ENCODE data around the gene ACTL7A.
"Not testable (repeated sequence)": the region's sequence is repeated elsewhere in the genome, so short reads cannot be mapped to it uniquely, and the experiment has no call there.

Gene ACTL7A

DNA sequence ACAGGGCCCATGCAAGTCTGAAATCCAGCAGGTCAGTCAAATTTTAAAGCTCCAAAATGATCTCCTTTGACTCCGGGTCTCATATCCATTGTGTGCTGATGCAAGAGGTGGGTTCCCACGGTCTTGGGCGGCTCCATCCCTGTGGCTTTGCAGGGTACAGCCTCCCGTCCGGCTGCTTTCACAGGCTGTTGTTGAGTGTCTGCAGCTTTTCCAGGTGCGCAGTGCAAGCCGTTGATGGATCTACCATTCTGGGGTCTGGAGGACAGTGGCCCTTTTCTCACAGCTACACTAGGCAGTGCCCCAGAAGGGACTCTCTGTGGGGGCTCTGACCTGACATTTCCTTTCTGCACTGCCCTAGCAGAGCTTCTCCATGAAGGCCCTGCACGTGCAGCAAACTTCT, 13.8 kb upstream of the ACTL7A start:
- not testable (repeated sequence) for DNase-seq (ENCODE audit: low read depth in 2 of 2)

GRCh38 chr9:108850293-108850897, 11.7 kb upstream of the ACTL7A start:
- DNase-seq (ENCODE audit: low read depth in 2 of 2), result no peak

GRCh38 chr9:108851138-108851537, 10.9 kb upstream of the ACTL7A start:
- DNase-seq (ENCODE audit: low read depth in 2 of 2), result no peak

- DNase-seq (ENCODE audit: low read depth in 2 of 2), result no peak
Measured at GRCh38 chr9:108852079-108852478, 10.0 kb upstream of the ACTL7A start.

GRCh38 chr9:108854094-108854493, 8.0 kb upstream of the ACTL7A start:
- no peak for DNase-seq (ENCODE audit: low read depth in 2 of 2)

DNA sequence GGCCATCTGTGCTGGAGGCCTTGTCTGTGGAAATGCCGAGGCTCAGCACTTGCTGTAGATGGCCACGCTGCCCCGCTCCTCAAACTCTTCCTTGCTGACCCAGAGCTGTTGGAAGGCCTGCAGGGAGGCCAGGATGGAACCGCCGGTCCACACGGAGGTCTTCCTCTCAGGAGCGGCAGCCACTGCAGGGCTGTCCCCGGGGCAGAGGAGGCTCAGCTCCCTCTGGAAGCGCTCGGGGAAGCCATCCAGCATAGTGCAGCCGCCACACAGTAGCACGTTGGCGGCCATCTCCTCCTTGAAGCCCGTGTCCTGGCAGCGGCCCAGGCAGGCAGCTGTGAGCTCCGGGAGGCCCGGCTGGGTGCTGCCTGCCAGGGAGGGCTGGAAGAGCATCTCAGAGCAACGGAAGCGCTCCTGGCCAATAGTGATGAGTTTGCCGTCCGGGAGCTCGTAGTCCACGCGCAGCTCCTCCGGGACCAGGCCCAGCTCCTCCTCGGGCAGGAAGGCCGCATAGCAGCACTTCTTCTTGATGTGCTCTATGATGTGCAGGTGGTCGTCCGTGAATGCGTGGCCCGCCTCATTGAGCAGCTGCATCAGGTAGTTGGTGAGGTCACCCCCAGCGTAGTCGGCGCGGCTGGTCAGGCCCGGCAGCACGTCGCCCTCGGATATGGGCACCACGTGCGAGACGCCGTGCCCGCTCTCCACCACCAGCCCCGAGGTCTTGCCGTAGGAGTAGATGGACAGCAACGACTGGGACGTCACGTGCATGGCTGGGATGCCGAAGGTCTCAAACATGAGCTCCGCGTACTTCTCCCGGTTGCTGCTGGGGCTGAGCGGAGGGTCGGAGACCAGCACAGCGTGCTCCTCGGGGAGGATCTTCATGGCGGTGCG, 7.2 kb upstream of the ACTL7A start:
- no peak for DNase-seq (ENCODE audit: low read depth in 2 of 2)

- DNase-seq (ENCODE audit: low read depth in 2 of 2), result no peak
Measured at GRCh38 chr9:108855529-108855886, 6.6 kb upstream of the ACTL7A start.

DNA sequence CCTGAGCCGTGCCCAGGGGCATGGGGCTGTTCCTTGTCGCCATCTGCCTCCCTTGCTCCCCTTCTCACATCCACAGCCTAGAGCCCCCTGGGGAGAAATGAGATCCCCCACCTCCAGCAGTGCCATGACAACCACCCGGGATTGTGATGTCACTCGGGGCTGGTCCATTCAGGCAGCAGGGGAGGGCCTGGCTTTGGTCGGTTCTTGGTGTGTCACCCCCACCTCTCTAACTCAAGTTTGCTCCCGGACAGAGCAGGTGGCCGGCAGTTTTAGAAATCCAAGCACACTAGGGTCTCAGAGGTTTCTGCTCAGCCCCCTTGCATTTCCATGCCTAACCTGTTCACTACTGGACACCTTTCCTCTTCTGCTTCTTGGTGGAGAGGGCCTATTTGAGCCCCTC, 6.2 kb upstream of the ACTL7A start, which contains the start of gene ACTL7B:
Gene ACTL7B (minus strand): TSS at position 99 of the 400 bp plus-strand sequence. CDS start 56 bp downstream, at position 43.
- no peak for DNase-seq (ENCODE audit: low read depth in 2 of 2)

DNA sequence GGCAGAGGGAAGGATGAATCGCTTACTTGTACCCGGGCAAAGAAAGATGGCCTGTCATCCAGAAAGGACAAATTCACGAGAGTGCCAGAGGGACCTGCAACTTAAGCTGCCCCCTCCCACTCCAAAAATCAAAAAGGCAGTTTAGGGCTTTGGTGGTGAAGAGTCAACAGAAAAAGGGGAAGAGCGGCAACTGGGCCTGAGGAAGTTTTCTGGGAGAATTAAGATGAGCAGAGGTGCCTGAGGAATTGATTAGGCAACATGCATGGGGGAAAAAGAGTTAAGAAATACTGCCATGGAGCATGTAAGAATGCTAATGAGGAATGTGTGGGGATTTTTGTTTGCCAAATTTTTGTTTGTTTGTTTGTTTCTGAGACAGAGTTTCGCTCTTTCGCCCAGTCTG, 4.5 kb upstream of the ACTL7A start:
- DNase-seq (ENCODE audit: low read depth in 2 of 2), result no peak

- DNase-seq (ENCODE audit: low read depth in 2 of 2), result no peak
Measured at GRCh38 chr9:108859459-108860114, 2.5 kb upstream of the ACTL7A start.

- no peak for DNase-seq (ENCODE audit: low read depth in 2 of 2)
Measured at GRCh38 chr9:108860354-108860753, 1.7 kb upstream of the ACTL7A start.

- no peak for DNase-seq (ENCODE audit: low read depth in 2 of 2)
Measured at GRCh38 chr9:108860764-108861163, 1.3 kb upstream of the ACTL7A start.

- DNase-seq (ENCODE audit: low read depth in 2 of 2), result no peak
Measured at GRCh38 chr9:108861464-108861863, 602 bp upstream of the ACTL7A start.

- no peak for DNase-seq (ENCODE audit: low read depth in 2 of 2)
Measured at GRCh38 chr9:108863891-108864290, 1.8 kb downstream of the ACTL7A start.

DNA sequence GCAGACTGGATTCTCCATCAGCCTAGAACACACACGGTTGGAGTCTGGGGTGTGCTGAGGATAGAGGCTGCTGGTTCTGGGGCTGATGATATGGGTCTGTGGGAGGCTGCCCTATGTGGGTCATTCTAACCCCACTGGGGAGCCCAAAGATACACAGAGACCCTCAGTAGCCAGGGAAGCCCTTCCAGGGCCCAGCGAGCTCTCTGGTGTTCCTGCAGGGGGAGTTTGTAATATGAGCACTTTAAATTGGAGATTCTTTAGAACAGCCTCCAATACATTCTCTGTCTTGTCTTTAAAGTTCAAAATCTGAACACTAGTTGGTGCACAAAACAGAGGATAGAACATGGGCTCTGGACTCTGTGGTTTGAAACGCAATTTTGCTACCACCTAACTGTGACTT, 2.4 kb downstream of the ACTL7A start:
- no peak for DNase-seq (ENCODE audit: low read depth in 2 of 2)

- no peak for DNase-seq (ENCODE audit: low read depth in 2 of 2)
Measured at GRCh38 chr9:108865037-108865436, 3.0 kb downstream of the ACTL7A start.

- DNase-seq (ENCODE audit: low read depth in 2 of 2), result no peak
Measured at GRCh38 chr9:108866001-108866420, 3.9 kb downstream of the ACTL7A start.

DNA sequence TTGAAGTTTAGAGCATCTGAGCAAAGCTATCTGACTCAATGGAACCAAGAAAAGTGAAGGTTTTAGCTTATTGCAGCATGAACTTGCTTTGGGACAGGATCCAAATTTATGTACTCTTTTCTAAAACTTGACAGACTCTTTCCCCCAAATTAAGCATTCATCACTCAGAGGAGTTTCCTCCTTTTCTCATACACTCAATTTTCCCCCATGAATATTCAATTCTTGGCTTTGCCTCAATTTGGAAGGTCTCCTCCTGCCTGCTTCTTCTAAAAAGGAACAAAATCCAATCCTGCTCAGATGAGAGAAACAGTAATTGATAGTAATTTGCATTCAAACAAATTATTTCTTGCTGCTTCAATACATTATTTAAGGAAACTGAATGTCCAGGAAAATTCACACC, 5.0 kb downstream of the ACTL7A start:
- no peak for DNase-seq (ENCODE audit: low read depth in 2 of 2)

GRCh38 chr9:108867829-108868228, 5.8 kb downstream of the ACTL7A start:
- no peak for DNase-seq (ENCODE audit: low read depth in 2 of 2)

- DNase-seq (ENCODE audit: low read depth in 2 of 2), result no peak
Measured at GRCh38 chr9:108869092-108869725, 7.1 kb downstream of the ACTL7A start.

GRCh38 chr9:108874058-108874788, 12.2 kb downstream of the ACTL7A start:
- no peak for DNase-seq (ENCODE audit: low read depth in 2 of 2)

GRCh38 chr9:108876425-108876824, 14.4 kb downstream of the ACTL7A start:
- no peak for DNase-seq (ENCODE audit: low read depth in 2 of 2)
